Astrocyte (in vitro differentiated cells and primary cell): ENCODE results near the gene TMEM266.

Experiments used
- CTCF ChIP-seq: IDR thresholded peaks from 2 replicates; pipeline ENCODE4 v1.5.1; 2011; ENCODE audit warnings: low read depth, mild to moderate bottlenecking, inconsistent platforms, low read length, moderate library complexity; ENCODE audit not compliant: insufficient read depth
- EZH2 ChIP-seq: IDR thresholded peaks from 2 replicates; pipeline ENCODE4 v1.6.1; 2012; ENCODE audit warnings: mild to moderate bottlenecking, low read length, inconsistent platforms; ENCODE audit not compliant: insufficient read depth

- TF ChIP-seq CTCF: no peak
- TF ChIP-seq EZH2: no peak
Measured at GRCh38 chr15:76065245-76065644, 5.5 kb downstream of the TMEM266 start.
